ENCODE results near the gene SCGB1C2.

The SCGB1C2 gene

GRCh38 chr17:173166-173911 is 36.0 kb downstream of the SCGB1C2 start:
- no peak for DNase-seq

DNA sequence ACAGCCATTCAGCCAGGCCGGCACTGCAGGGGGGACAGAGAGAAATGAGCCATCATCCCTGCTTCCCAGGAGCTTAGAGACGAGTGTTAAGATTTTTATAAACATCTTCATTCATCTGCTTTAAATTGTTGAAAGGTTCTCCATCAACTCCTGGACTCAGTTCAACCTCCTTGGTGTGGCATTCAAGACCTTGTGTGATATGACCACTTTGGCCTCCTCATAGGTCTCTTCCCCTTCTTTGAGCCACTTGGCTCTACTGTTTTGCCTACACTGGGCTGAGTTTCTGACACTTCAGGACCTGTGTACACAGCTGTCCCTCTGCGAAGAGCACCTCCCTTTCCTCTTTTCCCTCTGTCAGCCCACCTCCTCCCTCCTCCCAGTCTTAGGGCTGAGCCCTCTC is 39.8 kb downstream of the SCGB1C2 start:
- no peak for DNase-seq

GRCh38 chr17:177762-178161 is 40.4 kb downstream of the SCGB1C2 start:
- DNase-seq, result no peak

- DNase-seq, result no peak
Observed at GRCh38 chr17:178292-179065, 41.1 kb downstream of the SCGB1C2 start.

DNA sequence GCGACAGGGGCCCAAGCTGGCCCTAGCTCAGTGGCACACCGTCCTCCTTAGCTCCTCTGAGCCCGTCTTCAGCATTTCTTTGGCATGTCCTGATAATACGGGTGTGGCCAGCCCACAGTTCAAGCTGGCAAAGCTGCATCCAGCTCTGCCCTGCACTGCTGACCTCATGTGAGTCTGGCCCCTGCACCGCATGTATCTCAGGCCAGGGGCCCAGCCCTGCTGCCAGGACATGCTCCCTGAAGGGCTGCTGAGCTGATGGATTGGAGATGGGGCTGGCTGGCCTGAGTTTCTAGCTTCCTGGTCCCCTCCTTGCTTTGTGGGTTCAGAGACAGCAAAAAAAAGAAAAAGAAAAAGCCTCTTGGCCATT is 41.7 kb downstream of the SCGB1C2 start:
- DNase-seq, result no peak

- DNase-seq, result no peak
Observed at GRCh38 chr17:179781-180380, 42.5 kb downstream of the SCGB1C2 start.

- no peak for DNase-seq
Observed at GRCh38 chr17:180381-181244, 43.2 kb downstream of the SCGB1C2 start.

DNA sequence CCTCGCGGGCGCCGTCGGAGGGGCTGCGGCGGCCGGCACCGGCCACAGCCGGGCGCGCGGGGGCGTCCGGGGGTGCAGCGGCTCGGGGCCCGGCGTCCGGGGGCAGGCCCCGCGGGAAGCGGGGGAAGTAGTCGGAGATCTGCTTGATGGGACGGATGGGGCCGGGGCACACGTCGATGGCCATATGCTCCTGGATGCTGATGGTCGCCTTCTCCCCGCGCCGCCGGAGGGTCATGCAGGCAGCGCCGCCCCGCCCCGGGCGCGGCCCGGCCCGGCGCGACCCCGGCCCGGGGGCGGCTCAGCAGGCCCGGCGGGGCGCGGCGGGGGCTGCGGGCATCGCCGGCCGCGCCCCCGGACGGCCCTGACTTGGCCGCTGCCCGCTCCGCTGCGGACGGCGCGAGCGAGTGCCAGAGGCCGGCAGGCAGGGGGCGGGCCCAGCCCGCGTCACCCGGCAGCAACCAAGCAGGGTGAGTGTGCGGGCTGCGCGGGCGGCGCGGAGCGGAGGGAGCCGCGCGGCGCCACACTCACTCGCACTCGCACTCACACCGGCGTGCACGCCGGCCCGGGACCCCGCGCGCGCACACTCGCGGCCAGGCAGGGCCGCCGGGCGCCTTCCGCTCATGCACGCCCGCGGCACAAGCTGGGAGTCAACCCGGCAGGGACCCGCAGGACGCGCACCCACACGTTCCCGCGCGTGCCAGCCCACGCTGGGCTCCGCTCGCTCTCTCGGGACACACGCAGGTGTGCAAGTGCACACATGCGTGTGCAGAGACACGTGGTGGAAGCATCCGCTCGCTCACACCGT is 44.1 kb downstream of the SCGB1C2 start, which contains the start of gene DOC2B:
Gene DOC2B, minus strand, starts transcription at position 406 of the 805 bp plus-strand sequence. Its CDS starts 171 bp downstream, at position 235.
- DNase-seq, result no peak

DNA sequence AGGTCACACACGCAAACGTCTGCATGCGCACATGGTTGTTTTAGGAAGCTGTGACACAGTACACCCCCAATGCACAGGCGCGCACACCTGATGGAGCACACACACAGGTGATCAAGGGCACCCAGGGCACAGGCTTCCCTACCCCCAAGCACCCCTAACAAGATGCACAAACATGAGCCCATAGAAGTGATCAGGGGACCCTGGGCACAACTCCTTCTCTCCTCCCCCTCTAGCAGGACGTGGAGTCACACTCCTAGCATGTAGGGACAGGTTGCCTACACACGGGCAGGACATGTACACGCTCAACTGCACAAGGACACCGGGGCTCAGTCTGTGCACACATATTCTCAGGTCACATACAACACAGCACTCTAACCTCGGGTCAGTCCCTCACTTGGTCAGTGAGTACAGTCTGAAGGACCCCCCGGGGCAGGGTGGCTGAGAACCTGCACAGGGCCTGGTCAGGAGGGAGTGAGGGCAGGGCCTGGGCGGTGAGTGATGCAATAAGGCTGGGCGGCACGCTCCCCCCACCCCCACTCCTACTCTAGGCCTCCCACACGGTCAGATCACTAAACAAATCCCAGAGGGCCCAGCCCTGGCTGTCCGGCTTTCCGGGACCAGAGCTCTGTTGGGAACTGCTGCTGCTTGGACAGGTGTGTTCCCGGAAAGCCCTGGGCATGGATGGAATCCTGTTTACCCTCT is 44.8 kb downstream of the SCGB1C2 start:
- no peak for DNase-seq

GRCh38 chr17:183021-183420 is 45.7 kb downstream of the SCGB1C2 start:
- DNase-seq, result no peak

DNA sequence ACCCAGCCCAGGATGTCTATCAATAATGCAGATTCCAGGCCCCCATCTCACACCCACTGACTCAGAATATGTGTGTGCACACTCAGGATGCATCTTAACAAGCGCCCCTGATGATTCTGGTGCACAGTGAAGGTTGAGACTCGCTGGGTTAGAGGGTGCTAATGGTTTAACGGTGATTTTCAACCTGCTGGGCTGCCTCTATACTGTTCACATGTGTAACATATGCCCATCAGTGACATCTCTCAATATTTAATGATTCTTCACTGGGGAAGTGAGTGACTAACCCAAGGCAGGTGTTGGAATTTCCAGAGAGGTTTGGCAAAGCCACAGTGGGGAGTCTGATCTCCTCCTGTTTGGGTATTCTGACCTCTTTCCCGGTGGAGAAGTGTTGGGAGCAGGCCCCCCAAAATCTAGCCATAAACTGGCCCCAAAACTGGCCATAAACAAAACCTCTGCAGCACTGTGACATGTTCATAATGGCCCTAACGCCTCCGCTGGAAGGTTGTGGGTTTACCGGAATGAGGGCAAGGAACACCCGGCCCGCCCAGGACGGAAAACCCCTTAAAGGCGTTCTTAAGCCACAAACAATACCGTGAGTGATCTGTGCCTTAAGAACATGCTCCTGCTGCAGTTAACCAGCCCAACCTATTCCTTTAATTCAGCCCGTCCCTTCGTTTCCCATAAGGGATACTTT is 48.2 kb downstream of the SCGB1C2 start:
- DNase-seq, result no peak

DNA sequence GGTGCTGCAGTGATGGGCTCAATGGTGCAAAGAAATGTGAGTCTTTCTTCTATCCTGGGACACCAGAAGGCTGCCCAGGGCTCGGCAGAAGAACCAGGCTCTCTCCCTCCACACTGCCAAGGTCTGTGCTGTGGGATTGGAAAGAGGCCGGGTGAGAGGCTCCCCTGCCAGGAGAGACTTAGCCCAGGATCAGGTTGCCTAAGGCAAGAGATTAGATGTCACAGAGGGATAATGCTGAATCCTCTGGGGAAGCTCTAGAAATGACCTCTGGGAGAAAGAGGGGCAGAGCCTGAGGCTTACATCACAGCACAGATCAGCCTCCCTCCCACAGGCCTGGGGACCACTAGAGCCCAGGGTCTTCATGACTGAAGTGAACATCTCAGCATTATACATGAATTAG is 49.8 kb downstream of the SCGB1C2 start:
- no peak for DNase-seq

Data from activated T-cell treated with anti-CD3 and anti-CD28 coated beads for 4 hours (primary cell).